WTC11 (cell line): ENCODE results near the gene SLC20A1.

ENCODE experiments used
- GTF2I ChIP-seq: fragments of 250-450 bp; sonication (Bioruptor Pico); conservative IDR thresholded peaks from 2 replicates; pipeline ENCODE4 v1.4.0; 2021; ENCODE audit warnings: mild to moderate bottlenecking
- TCF7 ChIP-seq: sonication (generic); formaldehyde crosslinking; IDR thresholded peaks from 2 replicates; pipeline ENCODE4 v1.8.0; 2022; ENCODE audit warnings: mild to moderate bottlenecking, low read depth, missing genetic modification reagents, moderate library complexity
- TF ChIP-seq, protein P1 (sequence below): fragments of 200-600 bp; IDR thresholded peaks from 2 replicates; pipeline ENCODE4 v1.8.0; 2022; ENCODE audit warnings: antibody characterized with exemption
- TF ChIP-seq, protein P2 (sequence below): sonication (generic); formaldehyde crosslinking; IDR thresholded peaks from 2 replicates; pipeline ENCODE4 v1.8.0; 2022; ENCODE audit warnings: mild to moderate bottlenecking, missing genetic modification reagents
- TF ChIP-seq, protein P3 (sequence below): sonication (generic); formaldehyde crosslinking; conservative IDR thresholded peaks from 2 replicates; pipeline ENCODE4 v1.8.1; 2022; ENCODE audit warnings: mild to moderate bottlenecking, missing genetic modification reagents

DNA sequence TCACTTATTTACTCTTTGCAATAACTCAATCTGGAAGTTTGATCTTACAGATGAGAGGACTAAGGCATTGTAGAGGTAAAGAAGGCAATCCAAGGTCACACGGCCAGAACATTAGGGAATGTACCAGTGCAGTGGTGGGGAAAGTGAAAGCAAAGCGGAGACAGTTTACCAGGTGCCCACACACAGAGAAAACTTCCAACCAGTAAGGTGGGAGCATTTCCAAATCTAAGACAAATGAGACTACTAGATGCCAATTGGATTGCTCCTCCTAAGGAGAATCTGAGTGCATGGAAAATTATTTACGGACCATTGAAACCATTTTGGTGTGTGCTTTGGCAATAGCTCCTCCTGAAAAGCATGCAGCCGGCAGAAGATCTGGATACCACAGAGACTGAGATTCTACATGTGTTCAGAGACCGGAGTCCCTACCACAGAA lies 34.9 kb downstream of the SLC20A1 start:
- TF ChIP-seq, protein P1, sequence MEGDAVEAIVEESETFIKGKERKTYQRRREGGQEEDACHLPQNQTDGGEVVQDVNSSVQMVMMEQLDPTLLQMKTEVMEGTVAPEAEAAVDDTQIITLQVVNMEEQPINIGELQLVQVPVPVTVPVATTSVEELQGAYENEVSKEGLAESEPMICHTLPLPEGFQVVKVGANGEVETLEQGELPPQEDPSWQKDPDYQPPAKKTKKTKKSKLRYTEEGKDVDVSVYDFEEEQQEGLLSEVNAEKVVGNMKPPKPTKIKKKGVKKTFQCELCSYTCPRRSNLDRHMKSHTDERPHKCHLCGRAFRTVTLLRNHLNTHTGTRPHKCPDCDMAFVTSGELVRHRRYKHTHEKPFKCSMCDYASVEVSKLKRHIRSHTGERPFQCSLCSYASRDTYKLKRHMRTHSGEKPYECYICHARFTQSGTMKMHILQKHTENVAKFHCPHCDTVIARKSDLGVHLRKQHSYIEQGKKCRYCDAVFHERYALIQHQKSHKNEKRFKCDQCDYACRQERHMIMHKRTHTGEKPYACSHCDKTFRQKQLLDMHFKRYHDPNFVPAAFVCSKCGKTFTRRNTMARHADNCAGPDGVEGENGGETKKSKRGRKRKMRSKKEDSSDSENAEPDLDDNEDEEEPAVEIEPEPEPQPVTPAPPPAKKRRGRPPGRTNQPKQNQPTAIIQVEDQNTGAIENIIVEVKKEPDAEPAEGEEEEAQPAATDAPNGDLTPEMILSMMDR: no peak
- TF ChIP-seq, protein P2, sequence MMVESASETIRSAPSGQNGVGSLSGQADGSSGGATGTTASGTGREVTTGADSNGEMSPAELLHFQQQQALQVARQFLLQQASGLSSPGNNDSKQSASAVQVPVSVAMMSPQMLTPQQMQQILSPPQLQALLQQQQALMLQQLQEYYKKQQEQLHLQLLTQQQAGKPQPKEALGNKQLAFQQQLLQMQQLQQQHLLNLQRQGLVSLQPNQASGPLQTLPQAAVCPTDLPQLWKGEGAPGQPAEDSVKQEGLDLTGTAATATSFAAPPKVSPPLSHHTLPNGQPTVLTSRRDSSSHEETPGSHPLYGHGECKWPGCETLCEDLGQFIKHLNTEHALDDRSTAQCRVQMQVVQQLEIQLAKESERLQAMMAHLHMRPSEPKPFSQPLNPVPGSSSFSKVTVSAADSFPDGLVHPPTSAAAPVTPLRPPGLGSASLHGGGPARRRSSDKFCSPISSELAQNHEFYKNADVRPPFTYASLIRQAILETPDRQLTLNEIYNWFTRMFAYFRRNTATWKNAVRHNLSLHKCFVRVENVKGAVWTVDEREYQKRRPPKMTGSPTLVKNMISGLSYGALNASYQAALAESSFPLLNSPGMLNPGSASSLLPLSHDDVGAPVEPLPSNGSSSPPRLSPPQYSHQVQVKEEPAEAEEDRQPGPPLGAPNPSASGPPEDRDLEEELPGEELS (CRISPR knock-in tag): no peak
- TF ChIP-seq, protein P3, sequence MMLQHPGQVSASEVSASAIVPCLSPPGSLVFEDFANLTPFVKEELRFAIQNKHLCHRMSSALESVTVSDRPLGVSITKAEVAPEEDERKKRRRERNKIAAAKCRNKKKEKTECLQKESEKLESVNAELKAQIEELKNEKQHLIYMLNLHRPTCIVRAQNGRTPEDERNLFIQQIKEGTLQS (CRISPR knock-in tag): no peak
- TF ChIP-seq TCF7 (CRISPR knock-in tag) (no peak), GTF2I (no peak)
